ENCODE data around the gene COL9A1.

COL9A1 gene

DNA sequence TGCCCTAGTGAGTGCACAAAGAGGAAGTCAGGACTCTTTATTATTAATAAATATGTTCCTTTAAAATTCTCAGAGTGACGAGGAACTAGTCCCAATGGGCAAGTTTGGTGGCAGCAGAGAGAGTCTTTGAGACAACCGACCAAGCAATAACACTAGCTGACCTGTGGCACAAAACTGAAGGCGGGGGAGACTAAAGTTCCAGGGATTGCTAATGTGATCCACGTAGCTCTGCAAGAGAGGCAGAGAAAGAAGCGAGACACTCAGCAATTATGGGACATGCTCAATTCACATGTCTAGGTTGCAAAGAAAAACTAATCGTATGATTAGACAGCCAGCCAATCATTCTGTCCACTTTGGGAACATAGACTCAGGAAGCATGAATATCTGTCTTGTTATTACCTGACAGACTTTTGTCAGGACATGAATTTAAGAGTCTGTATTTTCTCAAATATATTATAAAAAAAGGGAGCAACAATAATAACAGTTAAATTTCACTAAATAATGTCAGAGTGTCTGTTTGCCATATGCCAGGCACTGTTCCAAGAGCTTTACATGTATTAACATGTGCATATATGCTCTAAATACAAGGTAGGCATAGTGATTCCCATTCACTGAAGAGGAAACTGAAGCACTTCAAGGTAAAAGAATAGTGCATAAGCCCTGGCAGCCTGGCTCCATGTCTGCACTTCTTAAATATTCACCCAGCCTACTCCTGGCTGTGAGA, 81.0 kb downstream of the COL9A1 start:
- Histone ChIP-seq H2AK5ac (ENCODE audit: low read length) (no peak overlapping the region), H3K4me2 (ENCODE audit: low read length) (no peak overlapping the region), H4K8ac (ENCODE audit: low read depth, low read length) (no peak overlapping the region), H3K4me3 (ENCODE audit: low read length) (no peak overlapping the region), H3K23ac (ENCODE audit: low read length) (no peak overlapping the region), H2BK120ac (ENCODE audit: low read depth, low read length) (no peak overlapping the region), H3K4me1 (ENCODE audit: control insufficient read depth, low read depth, low read length) (no peaks in the 10 kb centered on the region), H3K56ac (ENCODE audit: low read length) (no peak overlapping the region), H3K36me3 (ENCODE audit: control insufficient read depth, insufficient read depth, low read length) (no peaks in the 10 kb centered on the region), H3K4ac (ENCODE audit: low read depth, low read length) (no peak overlapping the region), H2BK15ac (replicated peaks; ENCODE audit: low read depth) (no peak overlapping the region), H3K27me3 (ENCODE audit: insufficient read depth, low read length, poor library complexity) (no peaks in the 10 kb centered on the region), H3K27ac (ENCODE audit: low read depth, low read length) (no peak overlapping the region), H3K18ac (ENCODE audit: low read length) (no peak overlapping the region), H2BK5ac (ENCODE audit: low read length) (no peak overlapping the region), H3K79me1 (ENCODE audit: low read length) (no peaks in the 10 kb centered on the region), H3K79me2 (ENCODE audit: control insufficient read depth, insufficient read depth, low read length) (no peaks in the 10 kb centered on the region), H4K5ac (ENCODE audit: low read length) (no peak overlapping the region), H3K9ac (ENCODE audit: low read length) (no peak overlapping the region)
- DNase-seq, result no peak
- no CpG with 5 or more reads among the region's 6 CpGs for WGBS (ENCODE audit: extremely low coverage, insufficient coverage, low lambda C conversion rate)

DNA sequence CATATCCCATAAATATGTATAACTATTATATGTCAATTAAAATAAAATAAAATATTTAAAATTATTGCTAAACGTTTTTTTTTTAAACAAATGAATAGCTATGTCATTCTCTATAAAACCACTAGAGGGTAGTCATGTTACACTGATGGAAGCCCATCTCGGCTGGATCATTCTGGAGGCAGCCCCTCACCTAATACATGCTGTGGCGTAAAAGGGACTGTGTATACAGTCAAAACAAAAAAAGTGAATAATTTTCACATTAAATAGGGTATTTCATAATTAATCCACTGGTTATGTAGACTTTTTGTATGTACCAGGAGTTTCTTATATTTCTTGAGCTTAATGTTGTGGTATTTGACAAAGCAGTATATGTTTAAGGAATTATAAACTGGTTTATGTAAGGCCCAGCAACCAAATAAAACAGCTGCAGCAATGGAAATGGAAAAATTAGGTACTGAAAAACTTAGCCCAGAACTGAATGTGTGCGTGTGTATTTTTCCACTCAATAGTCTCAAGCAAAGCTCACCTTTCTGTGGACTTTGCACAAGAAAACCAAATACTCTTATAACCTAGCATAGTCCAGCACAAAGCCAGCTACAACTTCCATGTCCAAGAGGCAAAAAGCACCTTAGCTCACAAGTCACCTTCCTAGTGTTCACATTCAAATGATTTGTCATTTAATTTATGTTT, 81.7 kb downstream of the COL9A1 start:
- Histone ChIP-seq H3K79me1 (ENCODE audit: low read length) (no peaks in the 10 kb centered on the region), H4K5ac (ENCODE audit: low read length) (no peak overlapping the region), H2AK5ac (ENCODE audit: low read length) (no peak overlapping the region), H2BK120ac (ENCODE audit: low read depth, low read length) (no peak overlapping the region), H3K4ac (ENCODE audit: low read depth, low read length) (no peak overlapping the region), H3K27ac (ENCODE audit: low read depth, low read length) (no peak overlapping the region), H4K8ac (ENCODE audit: low read depth, low read length) (no peak overlapping the region), H3K36me3 (ENCODE audit: control insufficient read depth, insufficient read depth, low read length) (no peaks in the 10 kb centered on the region), H3K56ac (ENCODE audit: low read length) (no peak overlapping the region), H3K23ac (ENCODE audit: low read length) (no peak overlapping the region), H2BK5ac (ENCODE audit: low read length) (no peak overlapping the region), H2BK15ac (replicated peaks; ENCODE audit: low read depth) (no peak overlapping the region), H3K79me2 (ENCODE audit: control insufficient read depth, insufficient read depth, low read length) (no peaks in the 10 kb centered on the region), H3K4me3 (ENCODE audit: low read length) (no peak overlapping the region), H3K27me3 (ENCODE audit: insufficient read depth, low read length, poor library complexity) (no peaks in the 10 kb centered on the region), H3K9ac (ENCODE audit: low read length) (no peak overlapping the region), H3K4me1 (ENCODE audit: control insufficient read depth, low read depth, low read length) (no peaks in the 10 kb centered on the region), H3K18ac (ENCODE audit: low read length) (no peak overlapping the region), H3K4me2 (ENCODE audit: low read length) (no peak overlapping the region)
- peak; percentile 44 for DNase-seq
- no CpG with 5 or more reads among the region's 4 CpGs for WGBS (ENCODE audit: extremely low coverage, insufficient coverage, low lambda C conversion rate)

DNA sequence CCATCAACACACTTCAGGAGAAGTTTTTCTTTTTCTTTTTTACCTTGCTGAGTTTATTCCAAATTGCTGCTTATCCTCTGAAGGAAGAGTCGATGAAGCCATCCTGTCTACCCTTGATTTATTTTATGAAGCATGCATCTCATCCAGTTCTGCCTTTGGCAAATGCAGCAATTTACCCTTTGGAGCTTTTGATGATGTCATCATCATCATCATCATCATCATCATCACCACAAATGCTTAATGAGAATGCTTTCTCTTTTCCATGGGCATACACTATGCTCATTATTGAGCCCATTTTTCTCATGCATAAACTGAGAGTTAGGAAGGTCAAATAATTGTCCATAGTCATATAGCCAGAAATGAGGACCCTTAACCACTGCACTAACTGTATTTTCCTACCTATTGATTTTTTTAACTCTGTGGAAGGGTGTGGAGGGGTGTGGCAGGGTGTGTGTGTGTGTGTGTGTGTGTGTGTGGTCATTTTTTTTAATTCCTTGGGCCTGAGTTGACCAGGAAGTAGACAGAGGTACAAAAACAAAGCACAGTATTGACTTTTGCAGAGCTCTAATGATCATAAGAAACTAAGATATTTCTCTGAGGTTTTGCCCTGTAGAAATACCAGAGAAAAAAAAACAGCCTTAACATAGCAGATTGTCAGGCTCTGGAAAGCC, 82.8 kb downstream of the COL9A1 start:
- Histone ChIP-seq H2AK5ac (ENCODE audit: low read length) (no peak overlapping the region), H3K36me3 (ENCODE audit: control insufficient read depth, insufficient read depth, low read length) (no peaks in the 10 kb centered on the region), H3K4me3 (ENCODE audit: low read length) (no peak overlapping the region), H3K4me1 (ENCODE audit: control insufficient read depth, low read depth, low read length) (no peaks in the 10 kb centered on the region), H4K8ac (ENCODE audit: low read depth, low read length) (no peak overlapping the region), H3K18ac (ENCODE audit: low read length) (no peak overlapping the region), H3K23ac (ENCODE audit: low read length) (no peak overlapping the region), H3K79me2 (ENCODE audit: control insufficient read depth, insufficient read depth, low read length) (no peaks in the 10 kb centered on the region), H2BK120ac (ENCODE audit: low read depth, low read length) (no peak overlapping the region), H3K79me1 (ENCODE audit: low read length) (no peaks in the 10 kb centered on the region), H3K27me3 (ENCODE audit: insufficient read depth, low read length, poor library complexity) (no peaks in the 10 kb centered on the region), H4K5ac (ENCODE audit: low read length) (no peak overlapping the region), H2BK5ac (ENCODE audit: low read length) (no peak overlapping the region), H3K4me2 (ENCODE audit: low read length) (no peak overlapping the region), H3K27ac (ENCODE audit: low read depth, low read length) (no peak overlapping the region), H2BK15ac (replicated peaks; ENCODE audit: low read depth) (no peak overlapping the region), H3K9ac (ENCODE audit: low read length) (no peak overlapping the region), H3K4ac (ENCODE audit: low read depth, low read length) (no peak overlapping the region), H3K56ac (ENCODE audit: low read length) (no peak overlapping the region)
- no peak for DNase-seq
- WGBS (ENCODE audit: extremely low coverage, insufficient coverage, low lambda C conversion rate), result no CpG with 5 or more reads among the region's 1 CpG

DNA sequence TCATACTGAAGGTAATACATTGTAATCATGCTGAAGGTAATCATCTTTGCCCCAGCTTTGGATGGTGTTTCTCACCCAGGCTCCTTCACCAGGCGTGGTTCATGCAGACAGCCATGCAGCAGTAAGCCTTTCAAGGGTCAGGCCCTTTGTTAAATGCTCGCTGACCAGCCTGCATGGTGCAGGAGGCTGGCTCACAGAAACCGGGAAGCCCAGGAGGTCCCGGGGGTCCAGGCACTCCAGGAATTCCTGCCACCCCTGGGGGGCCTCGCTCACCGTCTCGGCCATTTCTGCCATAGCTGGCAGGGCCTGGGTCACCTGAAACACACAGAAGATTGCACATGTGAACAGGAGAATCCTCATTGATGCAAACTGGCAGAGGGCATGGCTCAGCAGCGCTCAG, 86.1 kb downstream of the COL9A1 start:
- no peak overlapping the region for H4K5ac ChIP-seq (ENCODE audit: low read length)
- no peaks in the 10 kb centered on the region for H3K79me1 ChIP-seq (ENCODE audit: low read length)
- no peak overlapping the region for H3K23ac ChIP-seq (ENCODE audit: low read length)
- H3K4me1 ChIP-seq (ENCODE audit: control insufficient read depth, low read depth, low read length), result no peaks in the 10 kb centered on the region
- no peak overlapping the region for H2BK5ac ChIP-seq (ENCODE audit: low read length)
- no peak overlapping the region for H3K4me3 ChIP-seq (ENCODE audit: low read length)
- DNase-seq, result no peak
- H3K56ac ChIP-seq (ENCODE audit: low read length), result no peak overlapping the region
- H3K4ac ChIP-seq (ENCODE audit: low read depth, low read length), result no peak overlapping the region
- no peak overlapping the region for H3K9ac ChIP-seq (ENCODE audit: low read length)
- no peak overlapping the region for H3K4me2 ChIP-seq (ENCODE audit: low read length)
- H2BK120ac ChIP-seq (ENCODE audit: low read depth, low read length), result no peak overlapping the region
- H4K8ac ChIP-seq (ENCODE audit: low read depth, low read length), result no peak overlapping the region
- no peaks in the 10 kb centered on the region for H3K79me2 ChIP-seq (ENCODE audit: control insufficient read depth, insufficient read depth, low read length)
- H3K27ac ChIP-seq (ENCODE audit: low read depth, low read length), result no peak overlapping the region
- H3K36me3 ChIP-seq (ENCODE audit: control insufficient read depth, insufficient read depth, low read length), result no peaks in the 10 kb centered on the region
- H2BK15ac ChIP-seq (replicated peaks; ENCODE audit: low read depth), result no peak overlapping the region
- no peak overlapping the region for H2AK5ac ChIP-seq (ENCODE audit: low read length)
- no peak overlapping the region for H3K18ac ChIP-seq (ENCODE audit: low read length)
- WGBS (ENCODE audit: extremely low coverage, insufficient coverage, low lambda C conversion rate), result no CpG with 5 or more reads among the region's 8 CpGs
- no peaks in the 10 kb centered on the region for H3K27me3 ChIP-seq (ENCODE audit: insufficient read depth, low read length, poor library complexity)

DNA sequence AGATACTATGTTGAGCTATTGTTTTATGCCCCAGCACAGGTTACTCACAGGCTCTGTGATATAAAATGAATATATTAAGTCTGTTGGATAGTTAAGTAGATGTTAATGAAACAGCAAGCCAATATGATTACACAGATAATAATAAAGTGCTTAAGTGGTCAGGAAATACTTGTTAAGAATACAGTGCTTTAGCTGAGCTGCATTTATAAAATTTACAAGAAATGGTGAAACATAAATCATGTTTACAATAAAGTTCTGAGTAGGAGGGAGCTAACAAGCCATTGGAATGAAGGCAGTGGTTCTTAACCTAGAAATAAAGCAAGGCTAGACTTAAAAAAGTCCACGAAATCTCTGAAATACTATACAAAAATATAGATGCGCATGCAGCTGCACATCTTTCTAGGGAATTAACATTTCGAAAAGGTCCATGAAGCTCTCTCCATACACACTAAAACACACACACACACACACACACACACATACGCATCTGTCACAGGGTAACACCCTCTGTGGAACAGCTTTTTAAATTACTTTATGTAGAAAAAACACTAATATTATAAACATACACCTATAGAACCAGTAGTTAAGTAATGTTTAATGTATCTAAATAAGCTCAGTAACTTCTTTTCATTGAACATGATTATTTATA, 87.3 kb downstream of the COL9A1 start:
- no peak overlapping the region for H4K5ac ChIP-seq (ENCODE audit: low read length)
- H3K9ac ChIP-seq (ENCODE audit: low read length), result no peak overlapping the region
- H3K27me3 ChIP-seq (ENCODE audit: insufficient read depth, low read length, poor library complexity), result no peaks in the 10 kb centered on the region
- H3K56ac ChIP-seq (ENCODE audit: low read length), result no peak overlapping the region
- no CpG with 5 or more reads among the region's 4 CpGs for WGBS (ENCODE audit: extremely low coverage, insufficient coverage, low lambda C conversion rate)
- H3K4me3 ChIP-seq (ENCODE audit: low read length), result no peak overlapping the region
- no peak overlapping the region for H3K4ac ChIP-seq (ENCODE audit: low read depth, low read length)
- no peak overlapping the region for H2BK15ac ChIP-seq (replicated peaks; ENCODE audit: low read depth)
- no peak for DNase-seq
- no peak overlapping the region for H3K4me2 ChIP-seq (ENCODE audit: low read length)
- H2AK5ac ChIP-seq (ENCODE audit: low read length), result no peak overlapping the region
- no peak overlapping the region for H2BK120ac ChIP-seq (ENCODE audit: low read depth, low read length)
- H3K79me2 ChIP-seq (ENCODE audit: control insufficient read depth, insufficient read depth, low read length), result no peaks in the 10 kb centered on the region
- no peak overlapping the region for H3K27ac ChIP-seq (ENCODE audit: low read depth, low read length)
- no peaks in the 10 kb centered on the region for H3K79me1 ChIP-seq (ENCODE audit: low read length)
- no peak overlapping the region for H4K8ac ChIP-seq (ENCODE audit: low read depth, low read length)
- no peak overlapping the region for H2BK5ac ChIP-seq (ENCODE audit: low read length)
- H3K36me3 ChIP-seq (ENCODE audit: control insufficient read depth, insufficient read depth, low read length), result no peaks in the 10 kb centered on the region
- H3K4me1 ChIP-seq (ENCODE audit: control insufficient read depth, low read depth, low read length), result no peaks in the 10 kb centered on the region
- H3K18ac ChIP-seq (ENCODE audit: low read length), result no peak overlapping the region
- H3K23ac ChIP-seq (ENCODE audit: low read length), result no peak overlapping the region

All from mesendoderm (in vitro differentiated cells).